ENCODE results near the gene GAB1.

Gene GAB1

GRCh38 chr4:143458966-143459365 is 122.3 kb downstream of the GAB1 start:
- TF ChIP-seq CTCF (IDR thresholded peaks at IDR 0.05; ENCODE audit: insufficient read depth, low read length, poor library complexity, severe bottlenecking) (no peak), EZH2phosphoT487 (conservative IDR thresholded peaks at IDR 0.05; ENCODE audit: low read length) (no peak)
- Histone ChIP-seq H3K4me2 (ENCODE audit: low read depth, low read length, poor library complexity, severe bottlenecking) (no peak overlapping the region), H3K36me3 (ENCODE audit: low read length) (no peaks in the 10 kb centered on the region)

GRCh38 chr4:143473334-143474126 is 136.9 kb downstream of the GAB1 start:
- H4K20me1 ChIP-seq (ENCODE audit: low read depth, low read length) = no peaks in the 10 kb centered on the region
- H3K4me3 ChIP-seq (ENCODE audit: insufficient read depth, low read length, poor library complexity, severe bottlenecking) = no peak overlapping the region
- no peaks in the 10 kb centered on the region for H3K27me3 ChIP-seq (ENCODE audit: low read length)
- H3K9ac ChIP-seq (ENCODE audit: low read length) = no peak overlapping the region
- no peaks in the 10 kb centered on the region for H3K79me2 ChIP-seq (ENCODE audit: insufficient read depth, low read length)
- no peak overlapping the region for H2AFZ ChIP-seq (ENCODE audit: low read depth, low read length, severe bottlenecking)
- H3K36me3 ChIP-seq (ENCODE audit: low read length) = no peaks in the 10 kb centered on the region
- H3K9me3 ChIP-seq (ENCODE audit: insufficient read depth, low read length) = no peaks in the 10 kb centered on the region
- H3K27ac ChIP-seq (ENCODE audit: low read depth, low read length) = no peak overlapping the region
- H3F3A ChIP-seq (ENCODE audit: insufficient read depth) = no peaks in the 10 kb centered on the region
- TF ChIP-seq EZH2phosphoT487 (conservative IDR thresholded peaks at IDR 0.05; ENCODE audit: low read length) (no peak), CTCF (IDR thresholded peaks at IDR 0.05; ENCODE audit: insufficient read depth, low read length, poor library complexity, severe bottlenecking) (no peak)
- no peaks in the 10 kb centered on the region for H3K9me2 ChIP-seq (replicated peaks; ENCODE audit: insufficient read depth, low read length)
- no peak overlapping the region for H3K4me2 ChIP-seq (ENCODE audit: low read depth, low read length, poor library complexity, severe bottlenecking)

More at GRCh38 chr4:143458966-143459365, 122.3 kb downstream of the GAB1 start:
- H3K27me3 ChIP-seq (ENCODE audit: low read length) = no peaks in the 10 kb centered on the region
- H4K20me1 ChIP-seq (ENCODE audit: low read depth, low read length) = no peaks in the 10 kb centered on the region
- no peaks in the 10 kb centered on the region for H3F3A ChIP-seq (ENCODE audit: insufficient read depth)
- H3K9ac ChIP-seq (ENCODE audit: low read length) = no peak overlapping the region
- no peaks in the 10 kb centered on the region for H3K9me3 ChIP-seq (ENCODE audit: insufficient read depth, low read length)
- no peak overlapping the region for H3K4me3 ChIP-seq (ENCODE audit: insufficient read depth, low read length, poor library complexity, severe bottlenecking)
- no peaks in the 10 kb centered on the region for H3K9me2 ChIP-seq (replicated peaks; ENCODE audit: insufficient read depth, low read length)
- no peak overlapping the region for H3K27ac ChIP-seq (ENCODE audit: low read depth, low read length)
- H3K79me2 ChIP-seq (ENCODE audit: insufficient read depth, low read length) = no peaks in the 10 kb centered on the region
- H2AFZ ChIP-seq (ENCODE audit: low read depth, low read length, severe bottlenecking) = no peak overlapping the region

GRCh38 chr4:143477487-143477886 is 140.8 kb downstream of the GAB1 start:
- TF ChIP-seq EZH2phosphoT487 (conservative IDR thresholded peaks at IDR 0.05; ENCODE audit: low read length) (no peak), CTCF (IDR thresholded peaks at IDR 0.05; ENCODE audit: insufficient read depth, low read length, poor library complexity, severe bottlenecking) (no peak)
- no peaks in the 10 kb centered on the region for H3K9me2 ChIP-seq (replicated peaks; ENCODE audit: insufficient read depth, low read length)

More at GRCh38 chr4:143477487-143477886, 140.8 kb downstream of the GAB1 start:
- no peaks in the 10 kb centered on the region for H3K36me3 ChIP-seq (ENCODE audit: low read length)
- H3K9me3 ChIP-seq (ENCODE audit: insufficient read depth, low read length) = no peaks in the 10 kb centered on the region
- H2AFZ ChIP-seq (ENCODE audit: low read depth, low read length, severe bottlenecking) = no peak overlapping the region
- no peak overlapping the region for H3K9ac ChIP-seq (ENCODE audit: low read length)
- no peak overlapping the region for H3K4me3 ChIP-seq (ENCODE audit: insufficient read depth, low read length, poor library complexity, severe bottlenecking)
- no peak overlapping the region for H3K4me2 ChIP-seq (ENCODE audit: low read depth, low read length, poor library complexity, severe bottlenecking)
- no peak overlapping the region for H3K27ac ChIP-seq (ENCODE audit: low read depth, low read length)
- H4K20me1 ChIP-seq (ENCODE audit: low read depth, low read length) = no peaks in the 10 kb centered on the region
- H3K79me2 ChIP-seq (ENCODE audit: insufficient read depth, low read length) = no peaks in the 10 kb centered on the region
- no peaks in the 10 kb centered on the region for H3K27me3 ChIP-seq (ENCODE audit: low read length)
- H3F3A ChIP-seq (ENCODE audit: insufficient read depth) = no peaks in the 10 kb centered on the region

All from SU-DHL-6 (cell line).